DND-41 (cell line): ENCODE measurements around the gene ZNF593.

Experiments used
- EZH2 ChIP-seq: IDR thresholded peaks from 3 replicates; pipeline ENCODE4 v1.6.1; 2012; ENCODE audit warnings: borderline replicate concordance, low read depth, mild to moderate bottlenecking, moderate library complexity, low read length, inconsistent platforms; ENCODE audit not compliant: severe bottlenecking
- TF ChIP-seq, protein P1 (sequence below): IDR thresholded peaks from 2 replicates; pipeline ENCODE4 v1.5.1; 2012; ENCODE audit warnings: borderline replicate concordance, low read length, moderate library complexity, mild to moderate bottlenecking; ENCODE audit not compliant: poor library complexity, severe bottlenecking; ENCODE audit errors: extremely low read depth

- TF ChIP-seq, protein P1, sequence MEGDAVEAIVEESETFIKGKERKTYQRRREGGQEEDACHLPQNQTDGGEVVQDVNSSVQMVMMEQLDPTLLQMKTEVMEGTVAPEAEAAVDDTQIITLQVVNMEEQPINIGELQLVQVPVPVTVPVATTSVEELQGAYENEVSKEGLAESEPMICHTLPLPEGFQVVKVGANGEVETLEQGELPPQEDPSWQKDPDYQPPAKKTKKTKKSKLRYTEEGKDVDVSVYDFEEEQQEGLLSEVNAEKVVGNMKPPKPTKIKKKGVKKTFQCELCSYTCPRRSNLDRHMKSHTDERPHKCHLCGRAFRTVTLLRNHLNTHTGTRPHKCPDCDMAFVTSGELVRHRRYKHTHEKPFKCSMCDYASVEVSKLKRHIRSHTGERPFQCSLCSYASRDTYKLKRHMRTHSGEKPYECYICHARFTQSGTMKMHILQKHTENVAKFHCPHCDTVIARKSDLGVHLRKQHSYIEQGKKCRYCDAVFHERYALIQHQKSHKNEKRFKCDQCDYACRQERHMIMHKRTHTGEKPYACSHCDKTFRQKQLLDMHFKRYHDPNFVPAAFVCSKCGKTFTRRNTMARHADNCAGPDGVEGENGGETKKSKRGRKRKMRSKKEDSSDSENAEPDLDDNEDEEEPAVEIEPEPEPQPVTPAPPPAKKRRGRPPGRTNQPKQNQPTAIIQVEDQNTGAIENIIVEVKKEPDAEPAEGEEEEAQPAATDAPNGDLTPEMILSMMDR = no peak
- TF ChIP-seq EZH2 = no peak
These were observed 1.1 kb upstream of the ZNF593 start, which contains the start of gene C1orf232 for GRCh38 chr1:26168410-26169197.
